Thyroid gland (tissue), 4 donors: Measurements from ENCODE around the gene GOLGA6D.
"Not testable (repeated sequence)": the region's sequence is repeated elsewhere in the genome, so short reads cannot be mapped to it uniquely, and the experiment has no call there.

ENCODE experiments used
- CTCF ChIP-seq, 6 experiments: fragments of 200-600 bp in 3 of 6; fragments of 450-650 bp in 3 of 6; sonication (generic) in 3 of 6; IDR thresholded peaks; one replicate each; pipeline ENCODE4 v1.5.1; 2016 to 2019; ENCODE audit warnings: antibody characterized with exemption in 6 of 6, mild to moderate bottlenecking in 2 of 6, inconsistent platforms in 1 of 6, moderate library complexity in 1 of 6
- POLR2A ChIP-seq, 2 donors: fragments of 450-650 bp; IDR thresholded peaks; one replicate each; pipeline ENCODE4 v1.6.1; 2017; ENCODE audit warnings: antibody characterized with exemption in 2 of 2, mild to moderate bottlenecking in 2 of 2, moderate library complexity in 1 of 2

GRCh38 chr15:75248991-75249390, 33.6 kb upstream of the GOLGA6D start:
- TF ChIP-seq CTCF, POLR2A (IDR thresholded peaks at IDR 0.05): not testable (repeated sequence)
